ENCODE results near the gene SERPINE2.

Gene SERPINE2, protein sequence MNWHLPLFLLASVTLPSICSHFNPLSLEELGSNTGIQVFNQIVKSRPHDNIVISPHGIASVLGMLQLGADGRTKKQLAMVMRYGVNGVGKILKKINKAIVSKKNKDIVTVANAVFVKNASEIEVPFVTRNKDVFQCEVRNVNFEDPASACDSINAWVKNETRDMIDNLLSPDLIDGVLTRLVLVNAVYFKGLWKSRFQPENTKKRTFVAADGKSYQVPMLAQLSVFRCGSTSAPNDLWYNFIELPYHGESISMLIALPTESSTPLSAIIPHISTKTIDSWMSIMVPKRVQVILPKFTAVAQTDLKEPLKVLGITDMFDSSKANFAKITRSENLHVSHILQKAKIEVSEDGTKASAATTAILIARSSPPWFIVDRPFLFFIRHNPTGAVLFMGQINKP

DNA sequence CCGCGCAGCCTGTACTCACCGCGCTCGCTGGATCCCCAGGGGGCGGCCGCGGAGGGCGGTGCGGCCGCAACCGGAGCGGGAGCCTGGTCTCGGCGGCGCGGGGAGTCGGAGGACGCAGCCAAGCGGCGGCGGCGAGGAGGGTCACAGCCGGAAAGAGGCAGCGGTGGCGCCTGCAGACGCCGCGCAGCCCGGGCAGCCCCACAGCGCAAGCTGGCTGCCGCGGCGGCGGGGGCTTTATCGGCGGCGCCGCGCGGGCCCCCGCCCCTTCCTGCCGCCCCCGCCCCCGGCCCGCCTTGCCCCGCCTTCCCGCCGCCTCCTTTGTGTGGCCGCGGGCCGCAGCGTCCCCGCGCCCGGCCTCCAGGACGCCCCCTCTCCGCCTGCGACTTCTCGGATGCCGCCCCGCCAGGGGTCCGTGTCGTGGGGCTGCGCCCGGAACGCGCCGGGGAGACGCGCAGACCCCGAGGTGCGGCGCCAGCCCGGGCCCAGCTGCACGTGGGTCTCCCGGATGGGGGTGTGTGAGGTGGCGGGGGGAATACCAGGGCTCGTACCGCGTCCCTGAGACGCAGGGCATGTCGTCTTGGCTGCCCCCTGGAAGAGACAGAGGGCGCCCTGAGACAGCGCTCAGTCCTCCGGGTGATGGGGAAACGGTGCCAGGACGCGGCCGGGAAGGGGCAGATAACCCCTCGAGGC, at the start of gene SERPINE2:
Gene SERPINE2 (minus strand): TSS at position 207 of the 690 bp plus-strand sequence. CDS start 37,386 bp downstream, outside the sequence.
- no peak for DNase-seq (ENCODE audit: low read depth)

DNA sequence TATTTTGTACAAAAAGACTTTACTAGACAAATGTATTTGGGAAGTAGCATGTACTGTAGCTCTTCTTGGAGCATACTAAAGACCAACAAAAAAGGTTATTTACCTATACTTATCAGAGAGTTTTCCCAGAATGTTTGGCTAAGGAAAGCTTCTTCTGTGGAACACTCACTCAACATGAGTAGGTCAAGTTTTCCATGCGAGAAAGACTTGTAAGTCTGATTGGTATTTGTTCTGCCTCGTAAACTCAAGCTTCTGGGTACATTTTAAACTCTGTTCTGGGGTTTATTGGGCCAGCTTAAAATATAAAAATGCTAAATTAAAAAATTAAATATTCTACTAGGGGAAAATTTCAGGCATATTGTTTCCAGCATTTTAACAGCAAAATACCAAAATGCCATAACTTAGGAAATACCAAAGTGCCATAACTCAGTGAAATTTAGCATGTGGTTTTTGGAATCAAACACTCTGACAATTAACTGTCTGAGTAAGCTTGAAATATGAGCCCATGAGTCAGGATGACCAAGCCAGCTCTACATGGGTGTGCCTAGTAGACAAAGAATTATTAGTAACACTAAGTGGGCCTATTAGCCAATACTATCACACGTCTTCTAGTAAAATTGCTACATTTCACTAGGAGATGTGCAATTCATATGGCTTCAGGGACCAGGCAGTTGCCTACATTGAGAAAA, 47.3 kb upstream of the SERPINE2 start:
- peak; percentile 82 for DNase-seq (ENCODE audit: low read depth)

DNA sequence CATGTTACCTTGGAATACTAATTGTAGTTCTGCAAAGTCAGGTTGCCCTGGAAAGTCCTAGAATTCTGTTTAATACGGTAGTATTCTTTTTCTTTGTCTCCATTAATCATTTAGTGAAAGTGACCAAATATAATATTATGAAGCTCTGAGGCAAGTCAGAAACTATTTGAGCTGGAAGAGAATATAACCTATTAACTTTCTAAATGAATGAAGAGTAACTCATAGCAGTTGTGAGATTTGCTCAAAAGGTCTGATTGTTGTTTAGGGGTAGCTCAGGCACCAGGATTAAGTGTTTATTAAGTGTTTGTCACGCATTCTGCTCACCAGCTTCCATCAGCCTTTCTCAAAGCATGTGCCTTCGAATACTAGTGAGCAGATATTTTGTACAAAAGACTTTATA, 46.7 kb upstream of the SERPINE2 start:
- no peak for DNase-seq (ENCODE audit: low read depth)

DNA sequence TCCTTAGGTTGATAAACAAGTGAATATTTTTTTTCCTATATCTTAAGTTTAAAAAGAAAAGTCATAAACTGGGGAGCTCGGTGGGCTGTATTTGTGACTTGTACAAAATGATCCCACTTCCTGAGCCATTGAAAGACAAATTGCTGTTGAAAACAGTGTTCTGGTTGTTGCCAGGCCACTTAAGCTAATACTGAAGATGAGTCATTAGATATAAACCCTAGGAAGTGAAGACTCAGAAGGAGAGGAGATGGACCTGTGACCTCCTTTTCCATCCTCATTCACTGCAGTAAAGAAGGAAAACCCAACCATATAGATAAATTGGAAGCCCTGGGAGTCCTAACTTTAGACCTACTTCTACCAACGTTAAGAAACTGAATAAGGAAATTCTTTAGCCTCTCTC, 46.2 kb upstream of the SERPINE2 start:
- DNase-seq (ENCODE audit: low read depth), result peak; percentile 38

DNA sequence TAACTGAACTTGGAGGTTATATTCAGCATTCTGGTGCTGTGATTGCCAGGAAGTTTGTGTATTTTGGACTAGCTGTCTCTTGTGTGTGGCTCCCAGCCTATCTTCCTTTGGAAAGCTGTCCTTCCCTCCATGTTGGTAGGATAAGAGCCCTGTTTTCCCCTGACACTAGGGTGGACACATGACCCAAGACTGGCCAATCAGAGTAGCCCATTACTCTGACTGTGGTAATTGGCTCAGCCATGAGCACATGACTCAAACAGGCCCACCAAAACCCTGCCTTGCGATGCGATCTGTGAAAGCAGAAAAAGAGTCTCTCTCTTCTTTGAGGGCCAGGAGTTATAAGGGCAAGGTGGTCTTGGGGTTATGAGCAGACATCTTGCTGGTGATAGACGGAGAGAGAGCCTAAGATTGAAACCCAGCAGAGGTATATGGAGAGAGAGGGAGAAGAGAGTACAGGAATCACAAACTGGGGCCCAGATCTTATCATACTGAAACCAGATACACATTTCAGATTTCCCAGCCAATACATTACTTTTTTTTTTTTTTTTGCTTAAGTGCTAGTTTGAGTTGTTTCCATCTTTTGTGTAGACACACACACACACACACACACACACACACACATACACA, 45.3 kb upstream of the SERPINE2 start:
- DNase-seq (ENCODE audit: low read depth), result no peak

DNA sequence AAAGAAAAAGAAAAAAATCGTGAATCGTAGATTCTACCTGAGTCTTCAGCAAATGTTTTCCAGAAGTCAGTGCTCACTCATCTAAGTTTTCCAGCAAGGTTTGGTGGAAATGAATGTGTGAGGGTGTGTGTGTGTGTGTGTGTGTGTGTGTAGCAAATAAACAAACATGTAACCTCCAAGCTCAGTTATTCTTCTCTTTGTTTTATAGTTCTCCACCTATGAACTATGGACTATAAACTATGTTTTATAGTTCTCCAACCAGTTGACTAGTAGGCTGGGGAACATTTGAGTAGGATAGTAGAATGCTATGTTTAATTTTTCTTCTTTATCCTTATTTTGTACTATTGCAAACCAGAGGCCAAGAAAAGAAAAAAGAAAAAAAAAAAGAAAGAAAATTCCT, 44.6 kb upstream of the SERPINE2 start:
- DNase-seq (ENCODE audit: low read depth), result no peak

DNA sequence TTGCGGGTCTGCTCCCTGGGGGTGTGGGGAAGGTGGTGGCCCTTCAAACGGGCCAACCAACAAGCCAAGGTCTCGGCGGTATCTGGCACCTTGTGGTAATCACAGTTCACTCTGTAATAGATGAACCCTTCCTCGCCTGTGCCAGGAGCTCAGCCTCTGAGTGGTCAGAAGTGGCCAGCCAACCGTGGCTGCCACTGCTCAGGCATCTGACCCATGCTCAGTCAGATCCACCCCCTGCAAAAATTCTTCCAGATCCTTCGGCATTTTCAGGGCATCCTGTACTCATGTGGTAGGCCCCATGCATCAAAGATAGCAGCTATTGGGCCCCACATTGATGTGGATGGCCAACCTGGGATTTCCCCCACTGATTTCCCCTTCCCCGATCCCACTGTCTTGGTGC, 39.6 kb upstream of the SERPINE2 start:
- no peak for DNase-seq (ENCODE audit: low read depth)

DNA sequence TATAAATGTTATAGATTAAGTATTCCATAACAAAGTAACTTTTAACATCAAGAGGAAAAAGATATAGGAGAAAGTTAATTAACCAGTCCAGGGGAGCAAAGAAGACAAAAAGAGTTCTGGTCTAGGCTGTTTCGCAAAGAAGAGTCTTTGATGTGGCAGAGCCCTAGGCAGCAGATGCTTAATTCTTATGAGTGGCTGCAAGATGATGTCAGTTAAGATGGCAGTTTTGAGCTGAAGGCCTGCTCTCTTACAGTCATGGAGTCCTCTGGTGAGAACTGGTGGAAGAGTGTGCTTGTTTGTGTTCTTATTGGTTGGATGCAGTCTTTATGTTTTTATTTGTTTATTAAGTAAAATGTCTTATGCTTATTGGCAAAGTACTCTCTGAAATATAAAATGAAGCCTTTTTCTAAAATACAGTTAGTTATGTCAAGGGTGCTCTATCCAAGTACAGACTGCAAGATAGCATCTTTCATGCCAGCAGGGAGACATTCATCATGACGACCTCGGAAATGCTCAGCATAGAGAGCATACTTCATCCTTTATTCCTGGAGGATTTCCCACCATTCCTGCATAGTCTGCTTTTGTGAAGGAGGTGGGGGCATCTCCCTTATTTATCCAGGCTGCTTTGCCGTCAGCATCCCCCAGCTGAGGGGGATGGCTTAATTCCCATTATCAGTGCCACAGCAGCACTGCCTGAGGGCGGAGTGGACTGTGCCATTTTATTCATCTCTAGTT, 38.9 kb upstream of the SERPINE2 start:
- no peak for DNase-seq (ENCODE audit: low read depth)

DNA sequence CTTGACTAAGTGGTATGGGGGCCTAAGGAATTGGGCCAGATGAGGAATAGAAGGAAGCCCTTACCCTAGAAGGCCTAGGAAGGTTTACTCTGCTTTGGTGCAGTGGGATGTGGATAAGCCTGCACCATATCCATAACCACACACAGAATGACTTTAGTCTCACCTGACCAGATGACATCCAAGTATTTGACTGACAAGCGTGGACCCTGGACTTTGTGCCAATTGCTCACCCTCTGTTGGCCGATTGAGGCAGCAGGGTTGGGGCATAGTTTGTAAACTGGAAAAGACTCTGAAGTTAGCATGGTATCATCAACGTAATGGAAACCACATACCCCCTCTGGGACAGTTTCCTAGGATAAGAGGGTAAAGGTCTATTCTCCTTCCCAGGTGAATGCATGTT, 36.5 kb upstream of the SERPINE2 start:
- DNase-seq (ENCODE audit: low read depth), result no peak

DNA sequence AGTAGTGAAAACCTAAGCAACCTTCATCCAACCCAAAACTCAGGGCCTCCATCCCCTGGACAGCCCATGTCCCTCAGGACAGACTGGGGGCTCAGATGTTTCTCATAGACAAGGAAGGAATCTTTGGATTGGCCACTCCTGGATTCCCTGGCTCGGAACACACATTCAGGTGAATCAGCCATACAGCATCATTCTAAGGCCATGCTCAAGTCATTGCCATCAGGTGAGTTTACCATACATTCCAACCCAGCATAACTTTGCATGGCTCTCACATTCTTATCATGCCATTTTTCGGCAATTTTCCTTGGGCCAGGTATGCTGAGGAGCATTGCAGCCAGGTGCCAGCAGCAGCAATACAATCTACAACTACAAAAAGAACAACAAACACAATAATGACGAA, 34.6 kb upstream of the SERPINE2 start:
- no peak for DNase-seq (ENCODE audit: low read depth)

DNA sequence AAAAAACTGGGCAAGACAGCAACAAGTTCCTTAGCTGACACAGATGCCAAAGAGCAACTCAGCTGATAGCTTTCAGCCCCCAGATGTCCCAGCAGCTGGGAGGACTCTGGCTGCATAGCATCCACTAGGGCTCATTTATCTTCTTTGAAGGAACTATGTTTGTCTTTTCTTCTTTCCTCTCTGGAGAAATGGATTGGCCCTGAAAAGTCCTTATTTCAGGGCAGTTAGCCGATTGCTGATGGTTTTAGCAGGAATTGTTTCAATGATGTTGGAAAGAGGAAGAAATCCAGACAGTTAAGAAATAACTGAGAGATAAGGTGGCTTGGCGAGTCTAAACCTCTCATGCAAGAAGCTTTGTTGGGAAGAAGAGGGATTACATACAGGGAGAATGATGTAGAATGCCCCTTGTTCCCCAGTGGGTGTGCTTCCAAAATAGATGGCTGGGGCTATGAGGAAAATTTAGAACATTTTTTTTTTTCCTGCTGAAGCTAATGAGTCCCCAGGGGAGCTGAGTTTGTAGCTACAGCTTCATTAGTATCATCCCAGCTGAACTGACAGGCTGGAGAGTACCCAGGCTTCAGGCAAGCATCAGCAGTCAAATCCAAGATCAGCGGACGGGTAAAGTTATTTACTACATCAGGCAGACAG, 33.6 kb upstream of the SERPINE2 start:
- DNase-seq (ENCODE audit: low read depth), result no peak

DNA sequence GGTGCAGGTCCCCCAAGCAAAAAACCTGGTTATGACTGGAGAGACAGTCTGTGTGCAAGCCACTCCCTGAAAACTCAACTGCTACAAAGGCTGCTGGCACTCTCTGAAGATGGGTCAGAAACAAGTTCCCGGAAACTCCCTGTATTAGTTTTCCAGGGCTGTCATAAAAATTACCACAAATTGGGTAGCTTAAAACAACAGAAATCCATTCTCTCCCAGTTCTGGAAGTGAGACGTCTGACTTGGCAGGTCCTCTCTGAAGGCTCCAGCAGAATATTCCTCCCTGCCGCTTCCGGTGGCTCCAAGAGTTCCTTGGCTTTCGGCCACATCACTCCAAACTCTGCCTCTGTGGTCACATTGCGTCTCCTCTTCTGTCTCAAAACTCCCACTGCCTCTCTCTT, 30.1 kb upstream of the SERPINE2 start:
- DNase-seq (ENCODE audit: low read depth), result no peak

DNA sequence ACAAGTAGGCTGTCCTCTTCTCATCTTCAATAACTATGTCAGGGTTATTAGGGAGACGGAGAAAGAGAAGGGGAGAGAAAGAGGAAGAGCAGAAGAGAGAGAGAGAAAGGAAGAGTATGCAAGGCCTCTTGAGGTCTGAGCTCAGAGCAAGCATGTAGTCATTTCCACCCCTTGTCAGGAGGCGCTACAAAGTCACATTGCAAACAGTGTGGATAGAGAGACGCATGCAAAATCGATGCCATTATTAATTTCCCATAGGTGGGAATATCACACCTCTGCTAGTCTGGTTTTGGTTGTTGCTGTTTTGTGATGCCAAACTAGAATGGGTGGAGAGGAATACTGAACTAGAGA, 24.2 kb upstream of the SERPINE2 start:
- DNase-seq (ENCODE audit: low read depth), result no peak

DNA sequence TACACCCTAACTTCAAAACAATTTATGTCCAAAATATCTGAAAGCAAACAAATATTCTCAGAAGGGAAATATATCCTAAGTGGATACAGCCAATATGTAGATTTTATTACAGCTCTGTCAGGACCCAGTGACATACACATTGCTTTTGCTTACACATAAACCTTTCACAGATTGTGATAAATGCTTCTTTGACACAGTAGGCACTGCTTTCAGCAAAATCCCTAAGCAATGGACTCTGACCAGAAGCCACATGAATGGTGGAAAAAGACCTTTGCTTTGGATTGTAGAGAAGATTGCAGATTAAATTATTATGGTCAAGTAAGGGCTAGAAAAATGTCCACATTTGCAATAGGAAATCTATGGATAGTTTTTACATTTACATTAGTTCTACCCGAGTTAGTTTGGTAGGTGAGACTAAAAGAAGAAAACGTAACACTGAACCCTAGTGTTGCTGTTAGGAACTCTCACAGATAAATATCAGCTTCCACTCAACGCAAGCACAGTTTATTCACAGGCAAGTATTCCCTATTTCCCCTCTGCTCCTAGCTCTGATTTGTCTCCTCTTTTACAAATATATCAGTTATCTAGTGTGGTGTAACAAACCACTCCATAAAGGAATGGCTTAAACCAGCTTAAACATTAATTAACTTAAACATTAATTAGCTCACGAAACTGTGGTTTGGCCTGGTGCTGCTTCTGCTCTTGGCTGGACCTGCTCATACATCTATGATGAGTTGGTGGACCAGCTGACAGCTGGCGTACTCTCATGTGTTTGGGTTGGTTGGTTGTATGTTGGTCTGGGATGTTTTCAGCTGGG, 23.6 kb upstream of the SERPINE2 start:
- no peak for DNase-seq (ENCODE audit: low read depth)

DNA sequence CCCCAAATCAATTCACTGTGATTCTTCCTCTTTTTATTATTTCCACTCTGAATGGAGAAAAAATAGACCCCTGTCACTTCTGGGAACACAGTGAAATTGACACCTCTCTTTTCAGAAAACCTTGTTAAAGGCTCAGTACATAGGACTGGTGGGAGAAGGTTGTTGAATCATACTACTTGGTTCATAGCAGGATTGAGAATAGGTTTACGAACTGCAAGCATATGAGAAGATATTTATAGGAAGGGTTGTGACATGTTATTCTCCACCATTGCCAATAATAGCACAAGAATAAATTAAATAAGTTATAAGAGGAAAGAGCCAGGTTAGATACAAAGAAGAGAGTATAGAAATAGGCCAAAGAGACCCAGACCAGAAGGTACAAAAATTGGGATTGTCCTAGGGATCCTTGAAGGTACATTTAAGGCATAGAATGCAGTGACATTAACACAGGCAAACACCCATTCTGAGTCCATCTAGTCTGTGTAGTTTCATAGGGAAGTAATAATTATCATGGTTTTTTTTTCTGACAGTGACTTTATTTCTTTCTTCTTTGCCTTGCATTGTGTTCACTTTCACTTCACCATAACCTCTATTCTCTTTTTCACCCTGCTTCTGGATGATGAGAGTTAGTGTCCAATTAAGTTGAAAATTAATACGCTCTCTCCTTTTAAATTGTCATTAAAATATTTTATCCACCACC, 21.8 kb upstream of the SERPINE2 start:
- DNase-seq (ENCODE audit: low read depth), result no peak

DNA sequence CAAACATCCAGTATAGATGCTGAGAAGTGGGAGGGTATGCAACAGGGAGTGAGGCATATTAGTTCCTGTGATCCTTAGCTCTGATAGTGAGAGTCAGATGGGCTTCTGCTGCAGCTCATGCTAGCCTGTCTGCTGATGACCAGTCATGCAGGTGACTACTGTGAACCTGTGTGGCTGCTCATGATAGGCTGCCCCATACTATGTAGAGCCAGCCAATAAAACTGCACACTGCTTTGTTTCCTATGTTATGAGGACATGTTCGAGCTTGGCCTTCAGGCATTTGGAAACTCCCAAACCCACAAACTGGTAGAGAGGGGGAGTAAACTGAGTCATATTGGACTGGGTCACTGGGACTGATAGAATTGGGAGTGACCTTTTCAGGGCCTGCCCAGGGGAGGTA, 20.1 kb upstream of the SERPINE2 start:
- DNase-seq (ENCODE audit: low read depth), result no peak

DNA sequence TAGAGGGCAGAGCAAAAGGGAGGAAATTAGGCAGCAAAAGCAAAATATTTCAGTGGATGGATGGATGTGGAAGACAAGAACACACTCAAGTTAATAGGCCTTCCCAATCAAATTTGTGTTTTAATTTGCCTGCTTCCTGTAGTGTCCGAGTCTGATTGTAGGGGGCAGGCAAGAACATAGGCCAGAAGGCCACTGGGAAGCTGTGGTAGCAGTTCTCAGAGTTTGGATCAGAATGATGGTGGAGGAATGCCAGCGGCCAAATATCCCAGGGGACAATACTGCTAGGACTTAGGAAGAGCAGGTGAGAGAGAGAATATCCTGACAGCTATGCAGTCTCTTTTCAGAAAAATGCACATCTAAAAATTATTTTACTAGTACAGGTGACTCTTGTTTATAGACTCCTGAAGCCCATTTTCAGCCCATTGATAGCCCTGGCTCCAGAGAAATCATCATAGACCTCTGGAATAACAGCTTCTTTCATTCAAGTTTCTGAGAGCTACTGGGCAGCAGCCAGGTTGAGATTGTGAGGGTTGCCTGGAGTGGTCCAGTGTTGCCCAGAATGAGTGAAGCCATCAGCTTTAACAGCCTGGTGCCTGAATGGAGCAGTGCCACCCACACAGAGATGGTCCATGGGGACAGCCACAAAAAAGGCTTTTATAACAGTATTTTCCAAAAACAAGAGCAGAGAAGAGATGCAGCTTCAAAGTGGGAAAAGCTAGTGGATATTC, 19.1 kb upstream of the SERPINE2 start:
- DNase-seq (ENCODE audit: low read depth), result no peak

DNA sequence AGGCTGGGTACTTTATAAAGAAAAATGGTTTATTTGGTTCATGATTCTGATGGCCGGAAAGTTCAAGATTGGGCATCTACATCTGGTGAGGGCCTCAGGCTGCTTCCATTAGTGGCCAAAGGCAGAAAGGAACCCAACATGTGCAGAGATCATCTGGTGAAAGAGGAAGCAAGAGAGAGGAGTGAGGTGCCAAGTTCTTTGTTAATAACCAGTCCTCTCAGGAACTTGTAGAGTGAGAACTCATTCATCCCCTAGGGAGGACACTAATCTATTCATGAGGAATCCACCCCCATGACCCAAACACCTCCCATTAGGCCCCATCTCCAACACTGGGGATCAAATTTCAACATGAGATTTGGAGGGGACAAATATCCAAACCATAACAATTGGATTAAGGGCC, 17.8 kb upstream of the SERPINE2 start:
- DNase-seq (ENCODE audit: low read depth), result no peak

DNA sequence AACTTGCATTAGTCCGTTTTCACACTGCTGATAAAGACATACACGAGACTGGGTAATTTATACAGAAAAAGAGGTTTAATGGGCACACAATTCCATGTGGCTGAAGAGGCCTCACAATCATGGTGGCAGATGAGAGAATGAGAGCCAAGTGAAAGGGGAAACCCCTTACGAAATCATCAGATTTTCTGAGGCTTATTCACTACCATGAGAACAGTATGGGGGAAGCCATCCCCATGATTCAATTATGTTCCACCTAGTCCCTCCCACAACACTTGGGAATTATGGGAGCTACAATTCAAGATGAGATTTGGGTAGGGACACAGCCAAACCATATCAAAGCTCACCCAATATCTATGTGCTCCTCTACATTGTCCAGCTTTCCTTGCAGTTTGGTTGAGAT, 16.0 kb upstream of the SERPINE2 start:
- no peak for DNase-seq (ENCODE audit: low read depth)

All from non-pigmented ciliary epithelial cell (primary cell).